Keratinocyte (primary cell): ENCODE results near the gene BCL6B. TPM values are rescaled to one million over a fixed set of nuclear protein-coding genes. Genes with fewer than 3 reads are reported as not detected.

Experiments used
- DNase-seq: peaks from one replicate; pipeline ENCODE4 v3.0.0-alpha.2; 2011; ENCODE audit warnings: low read depth, missing footprints, low spot score
- FAIRE-seq: peaks from 2 replicates; lab custom pipeline; 2011; peaks lifted over from hg19 to GRCh38; lab: Jason Lieb, UNC
- H2AFZ ChIP-seq: 2 replicates; pipeline ENCODE4 v1.6.0; 2012; ENCODE audit warnings: low read length, control low read depth, inconsistent platforms; ENCODE audit not compliant: control insufficient read depth
- H3K27ac ChIP-seq: 2 replicates; pipeline ENCODE4 v1.5.1; 2011; ENCODE audit warnings: low read length; ENCODE audit not compliant: control insufficient read depth, insufficient read depth
- H3K27me3 ChIP-seq: 3 replicates; pipeline ENCODE4 v1.6.0; 2011; ENCODE audit warnings: low read length; ENCODE audit not compliant: control insufficient read depth, insufficient read depth; ENCODE audit errors: extremely low read depth
- H3K36me3 ChIP-seq, 2 experiments: 2 replicates in 1 of 2; 3 replicates in 1 of 2; pipeline ENCODE4 v1.5.1; 2011; ENCODE audit warnings: low read length in 2 of 2, mild to moderate bottlenecking in 1 of 2; ENCODE audit not compliant: control insufficient read depth in 2 of 2, insufficient read depth in 2 of 2; ENCODE audit errors: extremely low read depth in 1 of 2
- H3K4me1 ChIP-seq: 3 replicates; pipeline ENCODE4 v1.5.1; 2011; ENCODE audit warnings: low read length; ENCODE audit not compliant: control insufficient read depth, insufficient read depth; ENCODE audit errors: extremely low read depth
- H3K4me2 ChIP-seq: 3 replicates; pipeline ENCODE4 v1.6.0; 2011; ENCODE audit warnings: low read depth, low read length; ENCODE audit not compliant: control insufficient read depth, insufficient read depth; ENCODE audit errors: extremely low read depth
- H3K4me3 ChIP-seq, 3 experiments: fragments of 200-600 bp in 1 of 3; sonication (generic) in 1 of 3; 2 replicates in 2 of 3; 3 replicates in 1 of 3; pipeline ENCODE4 v1.5.1; 2011 to 2016; ENCODE audit warnings: low read length in 3 of 3, mild to moderate bottlenecking in 3 of 3, control low read depth in 2 of 3, inconsistent platforms in 1 of 3, low read depth in 1 of 3, mixed read lengths in 1 of 3, mixed run types in 1 of 3, moderate library complexity in 1 of 3; ENCODE audit not compliant: control insufficient read depth in 2 of 3, insufficient read depth in 2 of 3; ENCODE audit errors: extremely low read depth in 1 of 3
- H3K79me2 ChIP-seq: 2 replicates; pipeline ENCODE4 v1.6.0; 2012; ENCODE audit warnings: low read length; ENCODE audit not compliant: control insufficient read depth, insufficient read depth
- H3K9ac ChIP-seq: 3 replicates; pipeline ENCODE4 v1.6.0; 2011; ENCODE audit warnings: low read length; ENCODE audit not compliant: control insufficient read depth, insufficient read depth; ENCODE audit errors: extremely low read depth
- H3K9me1 ChIP-seq: 3 replicates; pipeline ENCODE4 v1.6.0; 2011; ENCODE audit warnings: low read length; ENCODE audit not compliant: control insufficient read depth, insufficient read depth; ENCODE audit errors: extremely low read depth
- H3K9me3 ChIP-seq: 2 replicates; pipeline ENCODE4 v1.5.1; 2012; ENCODE audit warnings: low read depth, low read length; ENCODE audit not compliant: control insufficient read depth
- H4K20me1 ChIP-seq: 3 replicates; pipeline ENCODE4 v1.6.0; 2011; ENCODE audit warnings: low read length; ENCODE audit not compliant: control insufficient read depth, insufficient read depth; ENCODE audit errors: extremely low read depth
- CTCF ChIP-seq, 3 experiments: IDR thresholded peaks in 1 of 3; conservative IDR thresholded peaks in 1 of 3; optimal IDR thresholded peaks in 1 of 3; 2 replicates in 2 of 3; 3 replicates in 1 of 3; pipeline versions ENCODE3 to v1.5.1; 2011; ENCODE audit warnings: low read length in 3 of 3, mild to moderate bottlenecking in 3 of 3, moderate library complexity in 2 of 3, control low read depth in 1 of 3, inconsistent platforms in 1 of 3; ENCODE audit not compliant: insufficient read depth in 2 of 3; ENCODE audit errors: extremely low read depth in 1 of 3
- EZH2 ChIP-seq: IDR thresholded peaks from one replicate; pipeline ENCODE4 v1.6.1; 2012; ENCODE audit warnings: inconsistent platforms, mild to moderate bottlenecking, low read length, moderate library complexity
- dilution Hi-C: fragments of 300-500 bp; cut with MboI; formaldehyde crosslinking; loops from one replicate; pipeline ENCODE4 v1.7.0; 2020; ENCODE audit warnings: low sequenced_read_pairs; ENCODE audit not compliant: extremely low pct_ligation_motif_present
- polyA plus RNA-seq, 5 experiments: library from polyadenylated mRNA; depleted of rRNA in 3 of 5; stranded (reverse) in 3 of 5; stranded (forward) in 1 of 5; unstranded in 1 of 5; fragments of >200 nt; gene quantifications; 1 replicate in 1 of 5; 2 replicates in 3 of 5; 3 replicates in 1 of 5; pipeline versions ENCODE4 v1.2.1 to v1.2.3, GENCODE V29; 2011 to 2012; ENCODE audit warnings: missing spikeins in 2 of 5, low read depth in 1 of 5, low replicate concordance in 1 of 5

The BCL6B gene
- polyA plus RNA-seq, 1 donor (not counting 4 experiments of a cell fraction or from before 2014, with no cell fraction given), result not detected

GRCh38 chr17:7024402-7024785 lies 1.5 kb downstream of the BCL6B start:
- Histone ChIP-seq H3K9ac (no peak overlapping the region), H3K36me3 (no peaks in the 10 kb centered on the region), H2AFZ (no peak overlapping the region), H3K27me3 (peaks cover 12% of the 10 kb centered on the region), H3K4me2 (no peak overlapping the region), H3K9me3 (no peaks in the 10 kb centered on the region), H3K4me3 (no peak overlapping the region), H3K27ac (no peak overlapping the region), H3K4me1 (peaks cover 2% of the 10 kb centered on the region), H4K20me1 (no peaks in the 10 kb centered on the region), H3K79me2 (no peaks in the 10 kb centered on the region), H3K9me1 (no peaks in the 10 kb centered on the region)
- dilution Hi-C loops, result no loop called here
- FAIRE-seq (no peak), DNase-seq (no peak)
- TF ChIP-seq EZH2, result no peak
- TF ChIP-seq CTCF (optimal IDR thresholded peaks at IDR 0.05 in 1 of 3, IDR thresholded peaks at IDR 0.05 in 1 of 3, conservative IDR thresholded peaks at IDR 0.05 in 1 of 3; ENCODE audit: extremely low read depth in 1 of 3, insufficient read depth in 2 of 3, low read length in 3 of 3), result no peak

- DNase-seq (no peak), FAIRE-seq (no peak)
- H3K9me3 ChIP-seq, result no peaks in the 10 kb centered on the region
- no peaks in the 10 kb centered on the region for H3K4me1 ChIP-seq
- H3K4me3 ChIP-seq, result no peak overlapping the region
- H3K27me3 ChIP-seq, result peaks cover 12% of the 10 kb centered on the region
- no peak overlapping the region for H2AFZ ChIP-seq
- H3K27ac ChIP-seq, result no peak overlapping the region
- TF ChIP-seq EZH2 (no peak), CTCF (optimal IDR thresholded peaks at IDR 0.05 in 1 of 3, IDR thresholded peaks at IDR 0.05 in 1 of 3, conservative IDR thresholded peaks at IDR 0.05 in 1 of 3; ENCODE audit: extremely low read depth in 1 of 3, insufficient read depth in 2 of 3, low read length in 3 of 3) (no peak)
- H4K20me1 ChIP-seq, result no peaks in the 10 kb centered on the region
- no peak overlapping the region for H3K4me2 ChIP-seq
- no peak overlapping the region for H3K9ac ChIP-seq
- no peaks in the 10 kb centered on the region for H3K36me3 ChIP-seq
- dilution Hi-C loops, result no loop called here
- H3K79me2 ChIP-seq, result no peaks in the 10 kb centered on the region
- H3K9me1 ChIP-seq, result no peaks in the 10 kb centered on the region
Observed at GRCh38 chr17:7025245-7025644, 2.4 kb downstream of the BCL6B start.
